ENCODE measurements around the gene CHMP1A.

The CHMP1A gene

GRCh38 chr16:89623511-89624261 lies 33.8 kb downstream of the CHMP1A start:
- DNase-seq (ENCODE audit: low read depth in 3 of 3) = no peak

- no peak for DNase-seq (ENCODE audit: low read depth in 3 of 3)
Measured at GRCh38 chr16:89621698-89622409, 35.7 kb downstream of the CHMP1A start.

- DNase-seq (ENCODE audit: low read depth in 3 of 3) = no peak
Measured at GRCh38 chr16:89621136-89621697, 36.3 kb downstream of the CHMP1A start.

DNA sequence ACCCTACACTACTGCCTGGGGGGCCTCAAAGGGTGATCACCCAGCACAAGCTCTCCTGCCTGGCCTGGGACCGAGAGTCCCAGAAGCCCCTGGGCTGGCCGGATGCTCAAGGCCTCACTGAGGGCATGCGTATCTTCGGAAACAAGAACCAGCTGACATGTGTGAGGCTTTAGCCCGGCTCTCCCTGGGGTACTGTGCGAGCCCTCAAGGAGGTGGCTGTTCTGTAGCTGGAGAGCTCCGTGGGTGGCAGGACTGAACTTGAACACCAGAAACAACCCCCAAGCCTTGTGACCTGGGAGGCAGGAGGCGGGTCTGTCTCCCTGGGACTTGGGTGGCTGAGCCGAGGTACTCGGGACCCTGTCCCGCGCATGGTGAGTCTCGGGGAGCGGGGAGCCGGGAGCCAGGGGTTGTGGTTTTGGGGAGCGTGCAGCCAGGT lies 37.1 kb downstream of the CHMP1A start:
- DNase-seq (ENCODE audit: low read depth in 3 of 3) = no peak

- no peak for DNase-seq (ENCODE audit: low read depth in 3 of 3)
Measured at GRCh38 chr16:89619840-89620239, 37.7 kb downstream of the CHMP1A start.

DNA sequence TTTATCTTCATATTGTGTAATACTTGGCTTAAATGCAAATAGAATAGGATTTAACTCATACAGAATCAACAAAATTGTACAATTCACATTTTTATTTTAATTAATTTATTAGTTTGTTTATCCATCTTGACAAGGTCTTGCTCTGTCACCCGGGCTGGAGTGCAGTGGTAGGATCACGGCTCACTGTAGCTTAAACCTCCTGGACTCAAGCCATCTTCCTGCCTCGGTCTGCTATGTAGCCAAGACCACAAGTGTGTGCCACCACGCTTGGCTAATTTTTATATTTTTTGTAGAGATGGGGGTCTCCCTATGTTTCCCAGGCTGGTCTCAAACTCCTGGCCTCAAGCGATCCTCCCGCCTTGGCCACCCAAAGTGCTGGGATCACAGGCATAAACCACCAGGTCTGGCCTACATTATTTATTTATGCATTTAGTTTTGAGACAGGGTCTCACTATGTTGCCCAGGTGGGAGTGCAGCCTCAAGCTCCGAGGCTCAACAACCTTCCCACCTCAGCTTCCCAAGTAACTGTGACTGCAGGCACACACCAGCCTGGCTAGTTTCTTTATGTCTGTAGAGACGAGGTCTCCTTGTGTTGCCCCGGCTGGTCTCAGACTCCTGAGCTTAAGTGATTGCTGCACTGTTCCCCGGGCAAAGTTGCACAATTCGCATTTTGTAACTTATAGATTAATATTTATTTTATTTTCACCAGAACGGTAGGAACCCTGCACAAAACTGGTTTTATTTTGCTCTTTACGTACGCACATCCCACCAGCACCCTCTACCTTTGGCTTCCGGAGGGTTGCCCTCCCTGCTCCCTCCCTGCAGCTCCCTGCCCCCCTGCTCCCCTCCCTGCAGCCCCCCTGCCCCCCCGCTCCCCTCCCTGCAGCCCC lies 39.2 kb downstream of the CHMP1A start:
- DNase-seq (ENCODE audit: low read depth in 3 of 3) = no peak

DNA sequence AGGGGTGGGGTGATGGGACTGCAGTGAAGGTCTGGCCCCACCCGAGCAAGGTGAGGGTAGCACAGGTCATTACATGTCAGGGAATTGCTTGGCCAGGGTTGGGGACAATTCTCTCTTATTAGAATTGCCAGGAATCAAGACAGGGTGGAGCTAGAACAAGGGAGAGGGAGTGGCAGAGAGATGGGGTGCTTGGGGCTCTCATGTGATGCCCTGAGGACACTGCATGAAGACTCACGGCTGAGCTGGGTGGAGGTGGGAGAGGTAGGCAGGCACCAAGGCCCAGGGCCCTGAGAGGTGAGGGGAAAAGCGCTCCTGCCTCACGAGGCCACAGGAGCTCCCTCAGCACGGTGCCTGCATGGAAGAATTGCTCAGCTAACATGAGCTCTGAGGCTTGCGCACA lies 40.5 kb downstream of the CHMP1A start:
- DNase-seq (ENCODE audit: low read depth in 3 of 3) = no peak

GRCh38 chr16:89616623-89617022 lies 40.9 kb downstream of the CHMP1A start:
- DNase-seq (ENCODE audit: low read depth in 3 of 3) = no peak

GRCh38 chr16:89615596-89616090 lies 41.9 kb downstream of the CHMP1A start:
- DNase-seq (ENCODE audit: low read depth in 3 of 3) = peak in 1 of 3 experiments; percentile 15

DNA sequence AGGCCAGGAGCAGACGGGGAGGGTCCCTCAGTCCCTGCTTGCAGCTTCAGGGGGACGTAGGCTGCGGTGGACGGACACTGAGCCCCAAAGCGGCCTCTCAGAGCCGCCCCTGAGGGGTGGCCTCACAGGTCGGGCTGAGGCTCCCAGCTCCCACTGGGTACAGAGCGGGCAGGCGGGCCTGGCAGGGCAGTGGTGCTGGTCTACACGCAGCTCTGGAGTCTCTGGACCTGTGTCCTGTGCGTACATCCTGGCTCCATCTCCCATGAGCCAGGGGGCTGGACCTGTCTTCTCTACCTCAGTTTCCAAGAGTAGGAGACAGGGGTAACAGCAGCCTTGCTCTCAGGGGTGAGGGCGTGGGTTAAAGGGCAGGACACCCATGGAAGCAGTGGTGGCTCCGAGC lies 42.3 kb downstream of the CHMP1A start:
- DNase-seq (ENCODE audit: low read depth in 3 of 3) = no peak

- no peak for DNase-seq (ENCODE audit: low read depth in 3 of 3)
Measured at GRCh38 chr16:89613954-89614459, 43.5 kb downstream of the CHMP1A start.

DNA sequence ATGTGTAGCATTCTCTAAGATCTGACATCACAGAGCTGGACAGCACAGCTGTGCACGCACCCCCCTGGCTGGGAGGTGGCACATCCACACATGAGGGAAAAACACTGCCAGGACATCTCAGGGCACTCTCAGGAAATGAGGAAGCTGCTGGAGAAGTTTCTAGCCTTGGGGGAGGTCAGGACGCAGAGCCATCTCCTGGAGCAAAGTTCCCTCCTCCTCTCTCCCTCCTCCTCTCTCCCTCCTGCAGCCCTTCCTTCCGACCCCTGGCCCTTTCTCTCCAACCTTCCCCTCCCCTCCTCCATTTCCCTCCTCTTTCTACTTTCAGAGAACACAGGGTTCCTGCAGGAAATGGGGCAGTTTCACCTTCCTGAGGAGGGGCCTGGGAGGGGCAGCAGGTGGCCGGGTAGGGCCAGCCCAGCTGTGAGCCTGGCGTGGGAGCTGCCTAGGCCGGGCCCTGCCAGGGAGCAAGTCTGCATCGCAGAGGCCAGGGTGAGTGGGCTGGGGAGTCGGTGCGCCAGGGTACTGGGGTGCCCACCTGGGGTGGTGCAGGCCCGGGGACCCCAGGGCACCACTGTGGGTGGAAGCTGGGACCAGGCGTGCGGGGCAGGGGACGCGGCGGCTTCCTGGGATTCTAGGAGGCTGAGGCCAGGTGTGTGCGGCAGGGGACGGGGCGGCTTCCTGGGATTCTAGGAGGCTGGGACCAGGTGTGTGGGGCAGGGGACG lies 44.1 kb downstream of the CHMP1A start, which contains the start of gene DPEP1:
TSS of gene DPEP1 (plus strand) at position 412 of the 723 bp plus-strand sequence. CDS start 16,769 bp downstream, outside the sequence.
- DNase-seq (ENCODE audit: low read depth in 3 of 3) = no peak

- DNase-seq (ENCODE audit: low read depth in 3 of 3) = no peak
Measured at GRCh38 chr16:89612415-89613166, 44.9 kb downstream of the CHMP1A start.

- no peak for DNase-seq (ENCODE audit: low read depth in 3 of 3)
Measured at GRCh38 chr16:89610108-89610453, 47.4 kb downstream of the CHMP1A start.

DNA sequence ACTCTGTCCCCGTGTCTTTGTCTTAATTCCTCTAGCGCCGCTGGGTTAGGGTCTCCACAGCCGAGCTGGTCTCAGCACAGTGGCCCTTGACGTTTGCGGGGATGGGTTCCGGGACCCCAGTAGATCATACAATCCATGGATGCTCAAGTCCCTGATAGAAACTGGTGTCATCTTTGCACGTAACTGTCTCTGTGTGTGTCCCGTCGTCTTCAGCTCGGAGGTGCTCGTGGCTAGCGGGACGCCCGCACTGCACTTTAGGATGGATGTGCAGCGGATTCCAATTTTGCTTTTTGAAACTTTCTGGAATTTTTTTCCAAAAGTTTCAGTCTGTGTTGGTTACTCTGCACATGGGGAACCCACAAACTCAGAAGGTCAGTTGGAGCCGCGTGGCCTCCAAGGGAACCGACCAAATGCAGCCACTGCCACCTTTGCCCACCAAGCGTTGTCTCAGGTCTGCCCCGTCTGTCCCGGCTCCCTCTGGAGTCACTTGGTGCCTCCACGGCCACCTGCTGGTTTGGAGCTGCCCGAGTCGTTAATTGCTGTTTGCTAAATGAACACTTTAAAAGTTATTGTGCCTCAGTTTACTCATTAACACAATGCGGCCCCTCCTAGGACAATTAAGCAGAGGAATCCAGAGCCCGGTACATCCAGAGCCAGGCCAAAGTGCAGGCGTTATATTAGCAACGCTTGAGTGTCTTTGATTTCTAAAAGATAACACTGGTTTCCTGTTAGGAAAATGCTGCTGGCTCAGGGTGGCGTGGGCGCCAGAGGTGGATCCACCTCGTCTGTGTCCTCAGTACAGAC lies 49.4 kb downstream of the CHMP1A start:
- no peak for DNase-seq (ENCODE audit: low read depth in 3 of 3)

- no peak for DNase-seq (ENCODE audit: low read depth in 3 of 3)
Measured at GRCh38 chr16:89607453-89607852, 50.1 kb downstream of the CHMP1A start.

DNA sequence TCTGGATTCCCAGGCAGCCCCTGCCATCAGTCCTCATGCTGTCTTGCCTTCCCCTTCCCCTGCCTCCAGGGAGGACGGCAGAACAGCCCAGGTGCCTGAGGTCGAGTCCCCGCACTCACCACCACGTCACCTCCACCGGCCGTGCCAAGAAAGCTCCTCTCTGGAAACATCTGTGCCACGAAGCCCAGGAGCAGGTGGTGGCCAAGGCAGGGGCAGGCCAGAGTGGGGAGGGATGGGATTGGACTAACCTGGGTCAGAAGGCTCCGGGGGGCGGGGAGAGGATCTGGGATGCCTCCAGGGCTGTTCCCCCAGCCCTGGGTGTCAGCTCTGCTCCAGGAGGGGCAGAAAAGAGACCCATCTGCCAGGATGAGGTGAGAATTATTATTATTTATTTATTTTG lies 51.5 kb downstream of the CHMP1A start:
- DNase-seq (ENCODE audit: low read depth in 3 of 3) = no peak

- DNase-seq (ENCODE audit: low read depth in 3 of 3) = no peak
Measured at GRCh38 chr16:89605186-89605970, 52.1 kb downstream of the CHMP1A start.

Data from stimulated activated CD4-positive, alpha-beta T cell treated with anti-CD3 and anti-CD28 coated beads, TNF-alpha, amount 100 ng/mL, for 24 hours (primary cell).